ENCODE measurements around the gene HIPK1. TPM values are rescaled to one million over a fixed set of nuclear protein-coding genes. Genes with fewer than 3 reads are reported as not detected.

The HIPK1 gene
- total RNA-seq, 4 donors from 2014 or later = 48.3 to 63.9 (median 53.1) TPM

GRCh38 chr1:114021665-114022099 is 92.6 kb downstream of the HIPK1 start:
- intact Hi-C loops (cut with DNase I; ENCODE audit: low total_unique reads) (no loop called here), in situ Hi-C loops (cut with MboI; ENCODE audit: low pct_ligation_motif_present in 1 of 4, low pct_unique_long_range_greater_than_20kb in 1 of 4, low sequenced_read_pairs in 3 of 4) (no loop called here)
- Histone ChIP-seq H3K36me3 (no peaks in the 10 kb centered on the region), H3K4me3 (no peak overlapping the region), H3K27me3 (no peaks in the 10 kb centered on the region), H3K4me1 (no peaks in the 10 kb centered on the region), H3K27ac (no peak overlapping the region), H3K9me3 (no peaks in the 10 kb centered on the region)
- no peak for DNase-seq
- TF ChIP-seq EP300 (IDR thresholded peaks at IDR 0.05; ENCODE audit: low read depth) (no peak), POLR2A (IDR thresholded peaks at IDR 0.05) (no peak), CTCF (IDR thresholded peaks at IDR 0.05) (no peak), POLR2AphosphoS5 (IDR thresholded peaks at IDR 0.05) (no peak)
- 73 to 80% methylated on average over 1 to 4 of the region's 4 CpGs for WGBS, 2 donors (ENCODE audit: low coverage in 1 of 2)

GRCh38 chr1:114022877-114023276 is 93.8 kb downstream of the HIPK1 start:
- Histone ChIP-seq H3K27me3 (no peaks in the 10 kb centered on the region), H3K9me3 (no peaks in the 10 kb centered on the region), H3K4me3 (no peak overlapping the region), H3K27ac (no peak overlapping the region), H3K4me1 (no peaks in the 10 kb centered on the region), H3K36me3 (no peaks in the 10 kb centered on the region)
- 96% methylated on average over 2 of the region's 2 CpGs; no CpG with 5 or more reads in 1 of the 2 donors for WGBS, 2 donors (ENCODE audit: low coverage in 1 of 2)
- TF ChIP-seq EP300 (IDR thresholded peaks at IDR 0.05; ENCODE audit: low read depth) = no peak
- TF ChIP-seq POLR2A (IDR thresholded peaks at IDR 0.05) = no peak
- no peak for TF ChIP-seq POLR2AphosphoS5 (IDR thresholded peaks at IDR 0.05)
- TF ChIP-seq CTCF (IDR thresholded peaks at IDR 0.05) = no peak
- in situ Hi-C loops (cut with MboI; ENCODE audit: low pct_ligation_motif_present in 1 of 4, low pct_unique_long_range_greater_than_20kb in 1 of 4, low sequenced_read_pairs in 3 of 4) = no loop called here
- DNase-seq = no peak
- intact Hi-C loops (cut with DNase I; ENCODE audit: low total_unique reads) = no loop called here

GRCh38 chr1:114023377-114023776 is 94.3 kb downstream of the HIPK1 start:
- Histone ChIP-seq H3K4me1 (no peaks in the 10 kb centered on the region), H3K9me3 (no peaks in the 10 kb centered on the region), H3K36me3 (no peaks in the 10 kb centered on the region), H3K4me3 (no peak overlapping the region), H3K27me3 (no peaks in the 10 kb centered on the region), H3K27ac (no peak overlapping the region)
- intact Hi-C loops (cut with DNase I; ENCODE audit: low total_unique reads) = no loop called here
- DNase-seq = no peak
- TF ChIP-seq POLR2A (IDR thresholded peaks at IDR 0.05) (no peak), POLR2AphosphoS5 (IDR thresholded peaks at IDR 0.05) (no peak), CTCF (IDR thresholded peaks at IDR 0.05) (no peak), EP300 (IDR thresholded peaks at IDR 0.05; ENCODE audit: low read depth) (no peak)
- in situ Hi-C loops (cut with MboI; ENCODE audit: low pct_ligation_motif_present in 1 of 4, low pct_unique_long_range_greater_than_20kb in 1 of 4, low sequenced_read_pairs in 3 of 4) = no loop called here
- 79 to 90% methylated on average over 5 to 6 of the region's 6 CpGs for WGBS, 2 donors (ENCODE audit: low coverage in 1 of 2)

- H3K27ac ChIP-seq = no peak overlapping the region
- WGBS, 2 donors (ENCODE audit: low coverage in 1 of 2) = 91 to 93% methylated on average over 3 to 6 of the region's 6 CpGs
- H3K4me3 ChIP-seq = no peak overlapping the region
- in situ Hi-C loops (cut with MboI; ENCODE audit: low pct_ligation_motif_present in 1 of 4, low pct_unique_long_range_greater_than_20kb in 1 of 4, low sequenced_read_pairs in 3 of 4) (no loop called here), intact Hi-C loops (cut with DNase I; ENCODE audit: low total_unique reads) (no loop called here)
- H3K9me3 ChIP-seq = no peaks in the 10 kb centered on the region
- no peak for DNase-seq
- H3K36me3 ChIP-seq = no peaks in the 10 kb centered on the region
- H3K27me3 ChIP-seq = no peaks in the 10 kb centered on the region
- no peaks in the 10 kb centered on the region for H3K4me1 ChIP-seq
- TF ChIP-seq CTCF (IDR thresholded peaks at IDR 0.05) (no peak), POLR2A (IDR thresholded peaks at IDR 0.05) (no peak), POLR2AphosphoS5 (IDR thresholded peaks at IDR 0.05) (no peak), EP300 (IDR thresholded peaks at IDR 0.05; ENCODE audit: low read depth) (no peak)
Measured at GRCh38 chr1:114024049-114024448, 94.9 kb downstream of the HIPK1 start.

All from transverse colon (tissue), 4 donors.